Dedifferentiated amniotic fluid mesenchymal stem cell (primary cell): Measurements from ENCODE around the gene GPR42.
"Not testable (repeated sequence)": the region's sequence is repeated elsewhere in the genome, so short reads cannot be mapped to it uniquely, and the experiment has no call there.

Experiments used
- DNase-seq: peaks from one replicate; pipeline ENCODE4 v3.0.0-alpha.2; 2016; ENCODE audit errors: extremely low spot score

The GPR42 gene

DNA sequence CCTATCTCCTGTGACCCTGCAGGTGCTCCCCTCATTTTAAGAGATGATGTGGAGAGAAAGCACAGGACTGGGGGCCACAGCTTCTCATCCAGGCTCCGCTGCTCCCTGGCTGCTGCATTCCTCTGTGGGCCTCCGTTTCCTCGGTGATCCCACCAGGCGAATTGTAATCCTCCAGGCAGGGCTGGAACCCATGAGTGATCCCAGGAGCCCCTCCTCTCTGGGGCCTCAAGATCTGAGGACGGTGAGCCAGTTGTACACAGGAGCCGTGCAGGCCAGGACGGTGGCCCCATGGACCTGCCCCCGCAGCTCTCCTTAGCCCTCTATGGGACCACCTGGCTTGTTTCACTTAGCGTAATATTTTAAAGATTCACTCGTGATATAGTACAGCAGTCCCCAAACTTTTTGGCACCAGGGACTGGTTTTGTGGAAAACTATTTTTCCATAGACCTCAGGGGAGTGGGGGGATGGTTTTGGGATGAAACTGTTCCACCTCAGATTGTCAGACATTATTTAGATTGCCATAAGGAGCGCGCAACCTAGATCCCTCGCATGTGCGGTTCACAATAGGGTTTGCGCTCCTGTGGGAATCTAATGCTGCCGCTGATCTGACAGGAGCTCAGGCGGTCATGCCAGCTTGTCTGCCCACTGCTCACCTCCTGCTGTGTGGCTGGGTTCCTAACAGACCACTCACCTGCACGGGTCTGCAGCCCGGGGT, 7.0 kb upstream of the GPR42 start:
- no peak for DNase-seq

DNA sequence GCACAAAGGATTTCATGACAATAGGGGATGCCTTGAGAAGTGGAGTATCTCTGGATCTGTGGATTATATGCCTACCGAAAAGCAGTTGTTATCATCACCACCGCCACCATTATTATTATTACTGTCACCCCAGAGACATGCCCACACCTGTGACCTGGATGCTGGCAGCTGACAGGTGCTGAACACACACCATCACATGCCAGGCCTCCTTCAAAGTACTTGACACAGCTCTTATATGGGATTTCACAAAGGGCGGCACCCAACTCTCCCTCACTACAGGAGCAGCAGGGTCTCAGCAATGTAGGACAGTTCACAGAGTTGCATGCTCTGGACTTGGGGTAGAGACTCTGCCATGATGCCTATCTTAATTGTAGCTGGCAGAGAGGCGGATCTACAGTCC, 5.6 kb upstream of the GPR42 start:
- DNase-seq: no peak

- DNase-seq: no peak
These were observed 2.5 kb upstream of the GPR42 start for GRCh38 chr19:35368378-35368777.

DNA sequence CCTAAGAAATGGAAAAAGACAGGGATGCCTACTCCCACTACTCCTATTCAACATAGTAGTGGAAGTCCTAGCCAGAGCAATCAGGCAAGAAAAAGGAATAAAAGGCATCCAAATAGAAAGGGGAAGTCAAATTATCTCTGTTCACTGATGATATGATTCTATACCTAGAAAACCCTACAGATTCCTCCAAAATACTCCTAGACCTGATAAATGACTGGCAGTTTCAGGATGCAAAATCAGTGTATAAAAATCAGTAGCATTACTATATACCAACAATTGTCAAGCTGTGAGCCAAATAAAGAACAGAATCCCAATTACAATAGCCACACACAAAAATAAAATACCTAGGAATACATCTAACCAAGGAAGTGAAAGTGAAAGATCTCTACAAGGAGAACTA, 1.3 kb upstream of the GPR42 start:
- no peak for DNase-seq

GRCh38 chr19:35373492-35373891, 2.6 kb downstream of the GPR42 start:
- DNase-seq: no peak

GRCh38 chr19:35374031-35374430, 3.2 kb downstream of the GPR42 start:
- not testable (repeated sequence) for DNase-seq

- no peak for DNase-seq
These were observed 4.8 kb downstream of the GPR42 start for GRCh38 chr19:35375505-35376307.

GRCh38 chr19:35377656-35378055, 6.8 kb downstream of the GPR42 start:
- no peak for DNase-seq

- DNase-seq: no peak
These were observed 7.5 kb downstream of the GPR42 start for GRCh38 chr19:35378356-35378755.

DNA sequence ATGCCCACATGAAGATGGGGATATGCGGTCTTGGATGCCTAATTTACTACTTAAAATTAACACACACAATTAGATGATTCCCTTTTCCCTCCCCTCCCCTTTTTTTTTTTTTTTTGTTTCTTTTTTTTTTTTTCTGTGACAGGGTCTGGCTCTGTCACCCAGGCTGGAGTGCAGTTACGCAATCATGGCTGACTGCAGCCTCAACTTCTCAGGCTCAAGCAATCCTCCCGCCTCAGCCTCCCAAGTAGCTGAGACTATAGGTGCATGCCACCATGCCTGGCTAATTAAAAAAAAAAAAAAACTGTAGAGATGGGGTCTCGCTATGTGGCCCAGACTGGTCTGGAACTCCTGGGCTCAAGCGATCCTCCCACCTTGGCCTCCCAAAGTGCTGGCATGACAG, 8.7 kb downstream of the GPR42 start:
- DNase-seq: not testable (repeated sequence)

- DNase-seq: no peak
These were observed 9.1 kb downstream of the GPR42 start for GRCh38 chr19:35379992-35380391.

DNA sequence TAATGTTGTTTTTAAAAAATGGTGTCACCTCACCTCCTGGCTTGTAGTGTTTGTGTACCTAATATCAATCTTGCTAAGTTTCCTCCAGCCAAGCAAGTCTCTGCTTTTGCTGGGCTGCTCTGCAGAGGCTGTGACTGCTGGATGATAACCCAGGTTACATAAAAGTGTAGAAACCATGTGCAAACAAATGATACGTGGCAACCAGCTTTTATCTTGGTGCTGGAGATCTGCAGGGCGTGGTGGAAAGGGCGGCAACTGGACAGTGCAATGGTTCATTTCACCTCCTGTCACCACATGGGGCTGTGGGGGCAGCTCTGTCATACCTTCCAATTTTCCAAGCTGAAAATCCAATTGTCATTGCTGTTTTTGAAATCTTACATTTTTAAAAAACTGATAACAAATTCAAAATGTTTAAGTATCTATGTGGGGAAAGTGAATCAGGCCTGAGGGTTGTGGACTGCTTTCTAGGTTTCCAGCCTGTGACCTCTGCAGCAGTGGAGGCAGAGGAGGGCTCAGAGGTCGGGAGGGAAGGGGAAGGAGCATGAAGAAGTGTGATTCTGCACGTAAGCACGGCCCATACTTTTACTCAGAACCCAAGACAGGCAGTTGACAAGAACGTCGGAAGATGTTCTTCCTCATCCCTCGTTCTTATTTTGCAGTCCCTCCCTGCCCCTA, 9.7 kb downstream of the GPR42 start:
- no peak for DNase-seq

GRCh38 chr19:35381318-35381717, 10.4 kb downstream of the GPR42 start:
- DNase-seq: no peak

DNA sequence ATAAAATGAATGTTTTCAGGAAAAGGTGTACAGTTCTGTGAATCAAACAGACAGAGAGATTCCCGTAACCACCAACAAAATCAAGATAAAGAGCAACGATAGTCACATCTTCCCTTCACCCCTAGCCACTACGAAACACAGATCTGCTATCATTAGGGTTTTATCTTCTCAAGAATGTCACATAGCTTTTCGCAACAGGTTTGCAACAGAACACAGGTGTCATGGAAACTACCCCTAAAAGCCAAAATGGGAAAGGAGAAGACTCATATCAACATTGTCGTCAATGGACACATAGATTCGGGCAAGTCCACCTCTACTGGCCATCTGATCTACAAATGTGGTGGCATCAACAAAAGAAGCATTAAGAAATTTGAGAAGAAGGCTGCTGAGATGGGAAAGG, 11.1 kb downstream of the GPR42 start:
- no peak for DNase-seq

DNA sequence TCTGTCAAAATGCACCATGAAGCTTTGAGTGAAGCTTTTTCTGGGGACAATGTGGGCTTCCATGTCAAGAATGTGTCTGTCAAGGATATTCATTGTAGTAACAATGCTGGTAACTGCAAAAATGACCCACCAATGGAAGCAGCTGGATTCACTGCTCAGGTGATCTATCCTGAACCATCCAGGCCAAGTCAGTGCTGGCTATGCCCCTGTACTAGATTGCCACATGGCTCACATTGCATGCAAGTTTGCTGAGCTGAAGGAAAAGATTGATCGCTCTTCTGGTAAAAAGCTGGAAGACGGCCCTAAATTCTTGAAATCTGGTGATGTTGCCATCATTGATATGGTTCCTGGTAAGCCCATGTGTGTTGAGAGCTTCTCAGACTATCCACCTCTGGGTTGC, 12.7 kb downstream of the GPR42 start:
- DNase-seq: no peak

DNA sequence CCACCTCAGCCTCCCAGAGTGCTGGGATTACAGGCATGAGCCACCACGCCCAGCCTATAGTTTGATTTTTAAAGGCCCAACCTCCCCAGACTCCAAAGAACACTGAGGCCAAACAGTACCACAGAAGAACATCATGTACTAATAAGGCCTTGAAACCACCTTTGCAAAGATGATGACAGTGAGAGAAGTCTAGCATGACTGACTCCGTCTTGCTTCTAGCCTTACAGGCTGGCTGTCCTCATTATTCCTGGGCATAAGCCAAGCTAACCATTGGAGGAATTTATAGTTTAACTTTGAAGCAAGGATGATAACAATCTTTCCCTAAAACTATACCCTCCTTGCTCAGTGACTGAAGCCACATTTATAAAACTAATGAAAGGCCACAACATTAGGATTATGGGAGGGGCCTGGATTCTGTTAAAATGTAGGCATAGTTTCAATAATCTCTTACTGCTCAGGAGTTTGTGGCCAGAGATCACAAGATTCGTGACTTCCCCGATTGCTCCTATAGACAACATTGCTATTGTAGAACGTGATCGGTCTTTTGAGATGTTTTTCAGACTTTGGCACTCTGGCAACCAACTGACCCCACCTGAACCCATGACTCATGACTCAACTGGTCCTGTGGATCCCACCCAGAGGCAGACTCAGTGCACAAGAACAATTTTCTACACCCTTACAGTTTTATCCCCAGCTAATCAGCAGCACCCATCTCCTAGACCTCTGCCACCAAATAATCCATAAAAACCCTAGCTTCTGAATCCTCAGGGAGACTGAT, 17.6 kb downstream of the GPR42 start:
- DNase-seq: no peak

- no peak for DNase-seq
These were observed 18.5 kb downstream of the GPR42 start for GRCh38 chr19:35389192-35389861.

DNA sequence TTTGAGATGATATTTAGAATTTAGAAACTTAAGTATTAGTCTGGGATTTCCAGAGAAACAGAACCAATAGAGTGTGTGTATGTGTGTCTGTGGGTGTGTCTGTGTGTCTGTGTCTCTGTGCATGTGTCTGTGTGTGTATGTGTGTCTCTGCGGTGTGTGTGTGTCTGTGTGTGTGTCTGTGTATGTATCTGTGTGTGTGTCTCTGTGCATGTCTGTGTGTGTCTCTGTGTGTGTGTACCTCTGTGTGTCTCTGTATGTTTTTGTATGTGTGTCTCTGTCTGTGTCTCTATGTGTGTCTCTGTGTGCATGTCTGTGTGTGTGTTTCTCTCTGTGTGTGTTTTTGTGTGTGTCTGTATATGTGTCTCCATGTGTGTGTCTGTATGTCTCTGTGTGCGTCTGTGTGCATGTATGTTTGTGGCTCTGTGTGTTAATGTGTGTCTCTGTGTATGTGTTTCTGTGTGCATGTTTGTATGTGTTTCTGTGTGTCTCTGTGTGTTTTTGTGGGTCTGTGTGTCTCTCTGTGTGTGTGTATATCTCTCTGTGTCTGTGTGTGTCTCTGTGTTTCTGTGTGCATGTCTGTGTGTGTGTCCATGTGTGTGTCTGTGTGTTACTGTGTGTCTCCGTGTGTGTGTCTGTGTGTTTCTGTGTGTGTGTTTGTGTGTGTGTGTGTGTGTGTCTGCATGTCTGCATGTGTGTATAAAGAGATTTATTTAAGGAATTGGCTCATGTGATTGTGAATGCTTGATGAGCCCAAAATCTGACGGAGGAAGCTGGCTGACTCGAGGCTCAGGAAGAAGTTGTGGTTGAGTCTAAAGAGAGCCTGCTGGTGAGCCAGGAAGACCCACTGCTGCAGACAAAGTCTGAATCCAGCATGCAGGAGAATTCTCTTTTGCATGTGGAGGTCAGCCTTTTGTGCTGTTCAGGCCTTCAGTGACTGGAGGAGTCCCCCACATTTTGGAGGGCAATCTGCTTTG, 22.2 kb downstream of the GPR42 start:
- no peak for DNase-seq

DNA sequence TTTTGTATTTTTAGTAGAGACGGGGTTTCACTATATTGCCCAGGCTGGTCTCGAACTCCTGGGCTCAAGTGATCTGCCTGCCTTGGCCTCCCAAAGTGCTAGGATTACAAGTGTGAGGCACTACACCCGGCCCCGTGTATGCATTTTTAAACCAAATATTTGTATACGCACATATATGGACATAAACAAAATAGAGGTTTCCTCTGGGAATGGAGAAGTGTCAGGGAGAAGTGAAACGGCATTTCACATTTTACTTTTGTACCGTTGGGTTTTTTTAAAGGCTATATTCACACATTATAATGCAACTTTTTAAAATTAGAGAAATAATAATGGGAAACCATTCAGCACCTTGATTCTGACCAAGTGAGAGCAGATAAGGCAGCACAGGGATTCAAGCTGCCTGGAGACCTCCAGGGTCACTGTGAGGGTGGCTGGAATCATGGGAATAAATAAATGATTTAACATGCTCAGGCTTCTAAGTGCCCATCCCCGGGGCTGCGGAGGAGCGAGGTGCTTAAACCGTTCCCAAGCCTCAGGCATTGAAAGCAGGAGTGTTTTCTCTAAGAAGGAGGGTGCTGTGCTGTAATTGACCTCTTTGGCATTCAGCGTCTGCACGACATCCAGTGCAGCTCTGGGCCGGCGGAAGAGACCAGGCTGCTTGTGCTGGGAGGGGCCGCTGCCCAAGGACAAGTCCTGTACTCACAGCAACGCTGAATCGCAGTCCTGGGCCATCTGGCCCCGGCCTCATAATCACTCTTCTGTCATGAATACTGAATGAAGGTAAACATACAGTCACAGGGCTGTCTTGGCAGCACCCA, 24.7 kb downstream of the GPR42 start:
- DNase-seq: no peak
